ENCODE results near the gene RSRC2. TPM values are rescaled to one million over a fixed set of nuclear protein-coding genes. Genes with fewer than 3 reads are reported as not detected.
"Not testable (repeated sequence)": the region's sequence is repeated elsewhere in the genome, so short reads cannot be mapped to it uniquely, and the experiment has no call there.

RSRC2 gene
- total and polyA plus RNA-seq, 8 donors, result 49.6 to 283 (median 210) TPM

GRCh38 chr12:122467983-122468382 lies 58.8 kb downstream of the RSRC2 start:
- Histone ChIP-seq H3K4me1 (peaks cover 6 to 24% of the 10 kb centered on the region in 2 donors), H3K27me3 (no peaks in the 10 kb centered on the region), H3K27ac (no peak overlapping the region), H3K4me3 (no peak overlapping the region), H3K36me3 (peaks cover 0 to 9% of the 10 kb centered on the region in 2 donors), H3K9me3 (no peaks in the 10 kb centered on the region)
- no peak for TF ChIP-seq CTCF (IDR thresholded peaks at IDR 0.05)
- DNase-seq (no peak), ATAC-seq (no peak)
- intact Hi-C loops (cut with DNase I), result no loop called here

GRCh38 chr12:122464317-122465042 lies 62.3 kb downstream of the RSRC2 start:
- H3K36me3 ChIP-seq; H3K27me3 ChIP-seq; H3K4me3 ChIP-seq; intact Hi-C loops (cut with DNase I); H3K9me3 ChIP-seq: not testable (repeated sequence)
- Histone ChIP-seq H3K27ac (peak overlapping the region; percentile 42 to 44), H3K4me1 (peaks cover 6 to 16% of the 10 kb centered on the region in 2 donors)
- DNase-seq (peak in 2 of 4 donors; percentile 25 to 50), ATAC-seq (peak; percentile 85)

- DNase-seq (no peak), ATAC-seq (no peak)
- Histone ChIP-seq H3K4me1 (peaks cover 6 to 15% of the 10 kb centered on the region in 2 donors), H3K4me3 (no peak overlapping the region), H3K36me3 (no peaks in the 10 kb centered on the region), H3K9me3 (no peaks in the 10 kb centered on the region), H3K27ac (no peak overlapping the region), H3K27me3 (no peaks in the 10 kb centered on the region)
- intact Hi-C loops (cut with DNase I), result no loop called here
- TF ChIP-seq CTCF (IDR thresholded peaks at IDR 0.05), result no peak
Measured at GRCh38 chr12:122460641-122461040, 66.1 kb downstream of the RSRC2 start.

- intact Hi-C loops (cut with DNase I), result no loop called here
- no peaks in the 10 kb centered on the region for H3K36me3 ChIP-seq
- no peaks in the 10 kb centered on the region for H3K27me3 ChIP-seq
- no peak overlapping the region for H3K4me3 ChIP-seq
- no peak overlapping the region for H3K27ac ChIP-seq
- H3K9me3 ChIP-seq, result no peaks in the 10 kb centered on the region
- peaks cover 6 to 9% of the 10 kb centered on the region in 2 donors for H3K4me1 ChIP-seq
- DNase-seq (no peak), ATAC-seq (no peak)
- no peak for TF ChIP-seq CTCF (IDR thresholded peaks at IDR 0.05)
Measured at GRCh38 chr12:122460061-122460460, 66.7 kb downstream of the RSRC2 start.

- intact Hi-C loops (cut with DNase I), result no loop called here
- H3K36me3 ChIP-seq, result no peaks in the 10 kb centered on the region
- DNase-seq, result no peak
Measured at GRCh38 chr12:122459211-122459610, 67.5 kb downstream of the RSRC2 start.

More at GRCh38 chr12:122459211-122459610, 67.5 kb downstream of the RSRC2 start:
- no peak for TF ChIP-seq CTCF (IDR thresholded peaks at IDR 0.05)
- no peak for ATAC-seq
- Histone ChIP-seq H3K9me3 (no peaks in the 10 kb centered on the region), H3K4me3 (no peak overlapping the region), H3K4me1 (peaks cover 0 to under 1% of the 10 kb centered on the region in 2 donors), H3K27ac (no peak overlapping the region), H3K27me3 (no peaks in the 10 kb centered on the region)
